ENCODE data around the gene PEPD.

- TF ChIP-seq POLR2A (IDR thresholded peaks at IDR 0.05; ENCODE audit: low read length), result no peak
- TF ChIP-seq GATA1 (IDR thresholded peaks at IDR 0.05; ENCODE audit: low read depth, low read length), result no peak
Measured at GRCh38 chr19:33512021-33512420, 9.6 kb downstream of the PEPD start.

All from erythroblast (primary cell).